NCI-H2107 treated with DMSO at 0.1 percent for 48 hours (cell line): ENCODE measurements around the gene ATAD3B.

ENCODE experiments used
- DNase-seq: peaks from one replicate; lab custom pipeline; 2025; ENCODE audit not compliant: unreplicated experiment; lab: John Stamatoyannopoulos, UW

Gene ATAD3B

DNA sequence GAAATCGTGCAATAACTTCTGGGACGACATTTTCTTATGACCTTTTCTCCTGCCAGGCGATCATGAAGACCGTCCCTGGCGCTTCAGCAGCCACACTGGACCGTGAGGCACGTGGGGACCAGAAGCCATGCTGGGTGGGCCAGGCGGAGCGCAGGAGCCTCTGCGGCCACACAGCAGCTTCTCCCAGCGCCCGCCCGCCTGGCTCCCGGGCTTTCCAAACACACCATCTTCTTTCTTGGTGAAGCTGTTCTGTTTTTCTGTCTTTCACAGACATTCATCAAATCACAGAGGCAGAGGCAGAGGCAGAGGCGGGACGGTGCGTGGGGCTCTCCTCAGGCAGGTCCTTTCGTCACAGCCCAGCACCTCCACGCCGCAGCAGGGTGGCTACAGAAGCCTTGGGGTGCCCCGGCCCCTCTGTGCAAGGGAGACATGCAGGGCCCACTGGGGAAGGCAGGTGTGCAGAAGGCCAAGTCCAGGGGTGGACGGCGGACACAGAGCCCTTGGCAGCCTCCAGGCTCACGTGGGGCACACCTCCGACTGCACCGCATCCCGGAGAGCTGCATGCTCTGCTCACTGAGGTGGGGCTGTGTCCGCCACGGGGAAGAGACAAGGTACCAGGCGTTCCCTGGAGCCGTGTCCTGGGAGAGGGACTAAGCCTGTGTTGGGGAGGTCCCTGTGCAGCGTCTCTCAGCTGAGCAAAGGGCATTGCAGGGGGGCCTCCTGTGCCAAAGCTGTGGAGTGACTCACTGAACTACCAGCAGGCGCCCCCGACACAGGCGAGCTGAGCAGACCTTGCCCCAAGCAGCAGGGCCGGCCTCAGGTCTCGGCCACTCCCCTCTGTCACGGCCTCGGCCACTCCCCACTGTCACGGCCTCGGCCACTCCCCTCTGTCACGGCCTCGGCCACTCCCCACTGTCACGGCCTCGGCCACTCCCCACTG is 71.5 kb downstream of the ATAD3B start:
- DNase-seq, result no peak

DNA sequence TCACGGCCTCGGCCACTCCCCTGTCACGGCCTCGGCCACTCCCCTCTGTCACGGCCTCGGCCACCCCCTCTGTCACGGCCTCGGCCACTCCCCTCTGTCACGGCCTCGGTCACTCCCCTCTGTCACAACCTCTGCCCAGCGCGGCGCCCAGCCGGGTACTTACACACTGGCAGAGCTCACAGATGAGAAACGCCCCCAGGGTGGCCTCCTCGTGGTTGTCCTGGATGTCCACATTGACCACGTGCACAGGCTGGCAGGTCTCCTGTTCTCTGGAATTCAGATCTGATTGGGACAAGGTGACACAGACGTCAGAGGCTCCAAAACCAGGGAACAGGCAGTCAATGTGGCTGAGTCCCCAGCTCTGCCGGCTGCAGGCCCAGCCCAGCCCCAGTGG is 72.1 kb downstream of the ATAD3B start:
- DNase-seq, result no peak

DNA sequence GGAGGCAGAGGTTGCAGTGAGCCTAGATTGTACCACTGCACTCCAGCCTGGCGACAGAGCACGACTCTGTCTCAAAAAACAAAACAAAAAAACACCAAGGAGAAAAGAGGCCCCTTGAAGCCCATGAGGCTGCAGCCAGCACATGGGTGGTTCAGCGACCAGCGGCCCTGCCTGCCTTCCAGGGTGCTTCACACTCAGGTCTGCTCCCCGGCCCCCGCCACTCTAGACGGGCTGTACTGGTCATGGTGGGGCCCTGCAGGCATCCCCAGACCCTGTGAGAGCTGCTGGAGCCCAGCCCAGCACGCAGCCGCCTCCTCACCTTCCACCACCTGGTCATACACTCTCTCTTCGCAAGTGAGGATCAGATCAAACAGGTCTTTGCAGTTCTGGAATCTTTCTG is 73.0 kb downstream of the ATAD3B start:
- no peak for DNase-seq
